ENCODE results near the gene PTPRB. TPM values are rescaled to one million over a fixed set of nuclear protein-coding genes. Genes with fewer than 3 reads are reported as not detected.

Gene PTPRB
- total RNA-seq, 1 donor from 2014 or later = 38.7 TPM

DNA sequence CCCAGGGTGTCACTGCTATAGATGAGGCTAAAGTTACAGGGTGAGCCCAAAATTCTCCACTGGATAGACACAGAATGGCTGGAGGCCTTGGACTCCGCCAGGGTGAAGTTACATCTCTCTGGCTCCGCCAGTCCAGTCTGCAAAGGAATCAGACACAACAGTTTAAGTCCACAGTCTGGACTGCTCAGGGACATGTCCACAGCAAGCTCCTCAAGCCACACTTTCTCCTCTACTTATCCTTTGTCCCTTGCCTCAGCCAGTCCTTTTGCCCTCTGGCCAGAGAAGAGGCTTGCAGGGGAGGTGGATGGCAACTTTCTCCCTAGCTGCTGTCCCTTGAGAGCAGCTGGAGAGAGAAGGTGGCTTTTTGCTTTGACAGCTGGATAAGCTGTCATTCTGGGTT is 28.0 kb downstream of the PTPRB start:
- H3K4me1 ChIP-seq = peaks cover 44% of the 10 kb centered on the region
- peaks cover 56% of the 10 kb centered on the region for H3K27me3 ChIP-seq (ENCODE audit: low read depth)
- intact Hi-C loops (cut with micrococcal nuclease) = no loop called here
- peak overlapping the region; percentile 90 for H3K27ac ChIP-seq (replicated peaks)
- peak overlapping the region; percentile 73 for H3K4me3 ChIP-seq
- TF ChIP-seq CTCF (IDR thresholded peaks at IDR 0.05; ENCODE audit: borderline replicate concordance) = no peak
- DNase-seq = no peak
- H3K9me3 ChIP-seq (replicated peaks) = no peaks in the 10 kb centered on the region
- no peaks in the 10 kb centered on the region for H3K36me3 ChIP-seq

GRCh38 chr12:70608184-70608583 is 29.0 kb downstream of the PTPRB start:
- intact Hi-C loops (cut with micrococcal nuclease) = no loop called here
- DNase-seq = no peak
- Histone ChIP-seq H3K36me3 (no peaks in the 10 kb centered on the region), H3K9me3 (replicated peaks) (no peaks in the 10 kb centered on the region), H3K4me1 (peaks cover 39% of the 10 kb centered on the region), H3K27ac (replicated peaks) (peak overlapping the region; percentile 90), H3K4me3 (peak overlapping the region; percentile 73), H3K27me3 (ENCODE audit: low read depth) (peaks cover 56% of the 10 kb centered on the region)
- TF ChIP-seq CTCF (IDR thresholded peaks at IDR 0.05; ENCODE audit: borderline replicate concordance) = no peak

- peaks cover 4% of the 10 kb centered on the region for H3K36me3 ChIP-seq
- intact Hi-C loops (cut with micrococcal nuclease) = no loop called here
- no peak for DNase-seq
- peaks cover 41% of the 10 kb centered on the region for H3K4me1 ChIP-seq
- H3K27me3 ChIP-seq (ENCODE audit: low read depth) = peaks cover 56% of the 10 kb centered on the region
- no peak for TF ChIP-seq CTCF (IDR thresholded peaks at IDR 0.05; ENCODE audit: borderline replicate concordance)
- peak overlapping the region; percentile 90 for H3K27ac ChIP-seq (replicated peaks)
- no peaks in the 10 kb centered on the region for H3K9me3 ChIP-seq (replicated peaks)
- peak overlapping the region; percentile 73 for H3K4me3 ChIP-seq
Measured at GRCh38 chr12:70607107-70607506, 30.1 kb downstream of the PTPRB start.

DNA sequence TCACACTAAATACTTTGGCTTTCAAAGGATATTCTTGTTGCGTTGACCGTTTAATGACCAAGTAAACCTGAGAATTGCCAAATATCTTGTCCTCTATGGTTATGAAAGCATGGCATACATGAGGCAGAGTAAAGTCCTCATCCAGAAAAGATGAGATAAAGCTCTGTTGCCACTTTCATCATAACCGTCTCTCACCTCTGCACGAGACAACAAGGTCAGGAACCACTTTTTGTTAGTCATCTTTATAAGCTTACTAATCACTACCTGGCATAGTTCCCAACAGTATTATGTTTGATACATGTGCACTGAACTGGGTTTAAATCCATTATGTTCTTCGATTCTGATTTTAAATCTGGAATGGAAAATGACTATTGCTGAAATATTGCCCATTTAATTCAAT is 31.3 kb downstream of the PTPRB start:
- Histone ChIP-seq H3K4me1 (peaks cover 36% of the 10 kb centered on the region), H3K27me3 (ENCODE audit: low read depth) (peaks cover 56% of the 10 kb centered on the region), H3K27ac (replicated peaks) (peak overlapping the region; percentile 90), H3K36me3 (peaks cover 4% of the 10 kb centered on the region), H3K9me3 (replicated peaks) (no peaks in the 10 kb centered on the region), H3K4me3 (peak overlapping the region; percentile 73)
- TF ChIP-seq CTCF (IDR thresholded peaks at IDR 0.05; ENCODE audit: borderline replicate concordance) = no peak
- intact Hi-C loops (cut with micrococcal nuclease) = no loop called here
- DNase-seq = no peak

- H3K36me3 ChIP-seq = peaks cover 4% of the 10 kb centered on the region
- TF ChIP-seq CTCF (IDR thresholded peaks at IDR 0.05; ENCODE audit: borderline replicate concordance) = no peak
- no peaks in the 10 kb centered on the region for H3K9me3 ChIP-seq (replicated peaks)
- peaks cover 34% of the 10 kb centered on the region for H3K4me1 ChIP-seq
- no peak for DNase-seq
- intact Hi-C loops (cut with micrococcal nuclease) = no loop called here
- peak overlapping the region; percentile 73 for H3K4me3 ChIP-seq
- H3K27me3 ChIP-seq (ENCODE audit: low read depth) = peaks cover 46% of the 10 kb centered on the region
- H3K27ac ChIP-seq (replicated peaks) = peak overlapping the region; percentile 90
Measured at GRCh38 chr12:70604662-70605061, 32.6 kb downstream of the PTPRB start.

GRCh38 chr12:70603044-70603443 is 34.2 kb downstream of the PTPRB start:
- intact Hi-C loops (cut with micrococcal nuclease) = no loop called here
- Histone ChIP-seq H3K36me3 (peaks cover 4% of the 10 kb centered on the region), H3K27me3 (ENCODE audit: low read depth) (peaks cover 30% of the 10 kb centered on the region), H3K9me3 (replicated peaks) (no peaks in the 10 kb centered on the region), H3K4me3 (peak overlapping the region; percentile 73), H3K27ac (replicated peaks) (peak overlapping the region; percentile 36), H3K4me1 (peaks cover 28% of the 10 kb centered on the region)
- no peak for DNase-seq
- no peak for TF ChIP-seq CTCF (IDR thresholded peaks at IDR 0.05; ENCODE audit: borderline replicate concordance)
